IPS-18c (cell line): ENCODE results near the gene P2RX7.

Source experiments
- H3K4me3 ChIP-seq: 2 replicates; pipeline ENCODE4 v1.7.0; 2013; ENCODE audit warnings: low read depth, mild to moderate bottlenecking, low read length, moderate library complexity; ENCODE audit not compliant: insufficient read depth
- H3K9me3 ChIP-seq: one replicate; pipeline ENCODE4 v1.6.1; 2013; ENCODE audit warnings: mild to moderate bottlenecking, low read length, moderate library complexity; ENCODE audit not compliant: control insufficient read depth, insufficient read depth

Gene P2RX7

DNA sequence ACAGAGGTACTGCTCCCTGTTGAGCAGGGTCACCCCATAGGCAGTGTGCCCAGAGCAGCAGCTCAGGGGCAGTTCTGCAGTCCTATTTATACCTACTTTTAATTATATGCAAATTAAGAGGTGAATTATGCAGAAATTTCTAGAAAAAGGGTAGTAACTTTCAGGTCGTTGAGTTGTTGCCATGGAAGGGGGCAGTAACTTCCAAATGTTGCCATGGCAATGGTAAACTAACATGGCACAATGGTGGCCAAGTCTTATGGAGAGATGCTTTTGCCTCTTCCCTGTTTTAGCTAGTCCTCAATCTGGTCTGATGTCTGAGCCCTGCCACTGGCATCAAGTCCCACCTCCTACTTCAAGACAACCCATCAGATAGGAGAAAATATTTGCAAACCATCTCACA lies 30.4 kb upstream of the P2RX7 start:
- no peaks in the 10 kb centered on the region for H3K9me3 ChIP-seq
- H3K4me3 ChIP-seq: no peak overlapping the region

DNA sequence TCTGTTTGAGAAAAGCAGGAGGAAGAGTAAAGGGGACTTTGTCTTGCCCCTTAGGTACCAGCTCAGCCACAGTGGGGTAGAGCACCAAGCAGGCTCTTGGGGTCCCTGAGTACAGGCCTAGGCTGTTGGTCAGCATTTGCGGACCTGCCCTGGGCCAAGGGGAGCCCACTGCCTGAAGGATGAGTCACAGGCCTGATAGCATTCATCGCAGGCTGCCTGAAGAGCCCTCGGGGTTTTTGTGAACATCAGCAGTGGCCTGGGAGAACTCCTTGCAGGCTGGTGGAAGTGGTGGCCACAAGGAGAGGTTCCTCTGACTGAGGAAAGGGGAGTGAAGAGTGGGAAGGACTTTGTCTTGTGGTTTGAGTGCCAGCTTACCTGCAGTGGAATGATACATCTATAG lies 25.0 kb upstream of the P2RX7 start:
- Histone ChIP-seq H3K9me3 (no peaks in the 10 kb centered on the region), H3K4me3 (no peak overlapping the region)

DNA sequence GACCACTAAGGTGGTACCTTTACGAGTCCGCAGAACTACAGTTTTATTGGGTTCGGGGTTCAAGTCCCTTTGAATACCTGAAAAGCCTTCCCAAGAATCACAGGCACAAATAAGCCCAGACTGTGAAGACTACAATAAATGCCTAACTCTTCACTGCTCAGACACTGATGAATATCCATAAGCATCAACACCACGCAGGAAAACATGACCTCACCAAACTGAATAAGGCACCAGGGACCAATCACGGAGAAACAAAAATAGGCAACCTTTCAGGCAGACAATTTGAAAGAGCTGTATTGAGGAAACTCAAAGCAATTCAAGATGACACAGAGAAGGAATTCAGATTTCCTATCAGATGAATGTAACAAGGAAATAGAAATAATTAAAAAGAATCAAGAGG lies 24.2 kb upstream of the P2RX7 start:
- Histone ChIP-seq H3K9me3 (no peaks in the 10 kb centered on the region), H3K4me3 (no peak overlapping the region)

DNA sequence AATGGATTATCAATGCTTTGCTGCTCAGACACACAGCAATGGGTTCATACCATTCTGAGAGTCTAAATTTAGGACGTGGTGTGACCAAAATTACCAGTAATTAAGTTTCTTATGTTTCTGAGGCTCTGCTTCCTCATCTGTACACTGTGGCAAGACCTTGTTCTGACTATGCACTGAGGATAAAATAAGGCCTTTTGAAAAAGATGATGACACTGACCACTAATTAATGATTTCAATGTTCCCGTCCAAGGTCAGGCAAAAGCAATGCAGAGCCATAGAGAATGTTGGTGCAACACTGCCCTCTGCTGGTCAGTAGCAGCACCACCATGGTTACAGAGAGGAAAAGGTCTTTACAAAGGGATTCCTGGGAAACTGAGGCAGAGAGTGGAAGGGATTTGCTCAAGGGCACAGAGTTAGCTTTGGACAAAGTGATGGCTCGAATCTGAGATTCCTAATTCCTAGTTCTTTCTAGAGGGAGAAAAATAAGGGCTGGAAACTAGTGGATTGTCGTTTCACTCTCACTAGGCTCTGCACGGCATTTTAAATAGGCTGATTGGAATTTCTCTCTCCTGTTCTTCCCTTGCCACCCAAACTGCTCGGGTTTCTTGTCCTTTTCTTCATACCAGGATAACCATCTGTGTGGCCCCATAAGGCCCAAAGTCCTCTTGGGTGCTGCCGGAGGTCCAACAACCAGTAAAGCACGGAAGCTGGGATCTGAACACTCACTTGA lies 22.3 kb upstream of the P2RX7 start:
- no peaks in the 10 kb centered on the region for H3K9me3 ChIP-seq
- no peak overlapping the region for H3K4me3 ChIP-seq

GRCh38 chr12:121111684-121112083 lies 21.0 kb upstream of the P2RX7 start:
- no peaks in the 10 kb centered on the region for H3K9me3 ChIP-seq

DNA sequence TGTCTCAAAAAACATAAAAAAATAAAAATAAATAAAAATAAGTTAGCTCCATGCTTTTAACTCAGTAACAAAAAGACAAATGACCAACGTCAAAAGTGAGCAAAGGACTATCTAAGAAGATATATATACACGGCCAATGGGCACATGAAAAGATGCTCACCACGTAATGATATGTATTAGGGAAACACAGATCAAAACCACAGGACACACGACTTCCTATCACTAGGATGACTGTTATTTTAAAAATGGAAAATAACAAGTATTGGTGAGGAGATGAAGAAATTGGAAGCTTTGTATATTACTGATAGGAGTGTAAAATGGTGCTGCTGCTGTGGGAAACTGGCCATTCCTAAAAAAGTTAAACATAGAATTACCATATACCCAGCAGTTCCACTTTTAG lies 20.2 kb upstream of the P2RX7 start:
- H3K4me3 ChIP-seq: no peak overlapping the region
- no peaks in the 10 kb centered on the region for H3K9me3 ChIP-seq

More at GRCh38 chr12:121111684-121112083, 21.0 kb upstream of the P2RX7 start:
- no peak overlapping the region for H3K4me3 ChIP-seq

GRCh38 chr12:121113057-121113456 lies 19.6 kb upstream of the P2RX7 start:
- Histone ChIP-seq H3K4me3 (no peak overlapping the region), H3K9me3 (no peaks in the 10 kb centered on the region)

GRCh38 chr12:121114019-121114639 lies 18.5 kb upstream of the P2RX7 start:
- H3K9me3 ChIP-seq: no peaks in the 10 kb centered on the region
- no peak overlapping the region for H3K4me3 ChIP-seq

GRCh38 chr12:121114806-121115205 lies 17.9 kb upstream of the P2RX7 start:
- H3K9me3 ChIP-seq: no peaks in the 10 kb centered on the region
- H3K4me3 ChIP-seq: no peak overlapping the region

GRCh38 chr12:121115530-121115929 lies 17.1 kb upstream of the P2RX7 start:
- Histone ChIP-seq H3K4me3 (no peak overlapping the region), H3K9me3 (no peaks in the 10 kb centered on the region)

DNA sequence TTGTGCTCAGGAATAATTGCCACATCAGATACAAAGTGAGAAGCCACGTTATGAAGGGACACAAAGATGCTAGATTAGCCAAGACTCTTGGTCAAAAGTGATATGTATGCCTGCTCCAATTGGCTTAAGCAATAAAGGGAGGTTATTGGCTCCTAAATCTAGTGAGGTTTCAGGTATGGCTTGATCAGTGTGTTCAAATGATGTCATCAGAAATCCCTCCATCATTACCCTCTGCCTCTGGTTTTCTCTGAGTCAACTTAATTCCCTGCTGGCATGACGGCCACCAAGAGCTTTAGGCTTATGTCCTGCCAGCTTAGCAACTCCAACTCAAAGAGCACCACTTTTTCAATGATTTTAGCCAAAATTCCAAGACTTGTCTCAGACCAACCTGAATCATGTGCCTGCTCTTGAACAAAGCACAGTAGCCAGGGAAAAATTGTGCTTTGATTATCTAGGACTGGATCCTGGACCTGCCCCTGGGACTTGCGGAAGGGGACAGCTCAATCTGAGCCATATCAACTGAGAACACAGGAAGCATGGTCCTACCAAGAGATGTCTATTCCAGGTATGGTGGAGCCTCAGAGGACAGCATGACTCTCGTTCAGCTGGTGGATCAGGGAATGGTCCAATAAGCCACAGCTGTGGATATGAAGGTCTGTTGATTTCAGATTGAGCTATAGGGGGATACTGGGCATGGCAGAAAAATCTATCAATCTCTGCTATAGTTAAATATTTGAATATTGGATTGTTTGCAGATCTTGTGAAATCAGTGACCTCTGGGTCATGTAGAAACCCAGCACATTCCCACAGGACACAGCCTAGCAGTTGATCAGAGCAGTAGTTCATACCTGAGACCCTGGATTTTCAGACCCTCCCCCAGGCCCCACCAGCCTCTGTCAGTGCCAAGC lies 16.1 kb upstream of the P2RX7 start:
- Histone ChIP-seq H3K9me3 (no peaks in the 10 kb centered on the region), H3K4me3 (no peak overlapping the region)

DNA sequence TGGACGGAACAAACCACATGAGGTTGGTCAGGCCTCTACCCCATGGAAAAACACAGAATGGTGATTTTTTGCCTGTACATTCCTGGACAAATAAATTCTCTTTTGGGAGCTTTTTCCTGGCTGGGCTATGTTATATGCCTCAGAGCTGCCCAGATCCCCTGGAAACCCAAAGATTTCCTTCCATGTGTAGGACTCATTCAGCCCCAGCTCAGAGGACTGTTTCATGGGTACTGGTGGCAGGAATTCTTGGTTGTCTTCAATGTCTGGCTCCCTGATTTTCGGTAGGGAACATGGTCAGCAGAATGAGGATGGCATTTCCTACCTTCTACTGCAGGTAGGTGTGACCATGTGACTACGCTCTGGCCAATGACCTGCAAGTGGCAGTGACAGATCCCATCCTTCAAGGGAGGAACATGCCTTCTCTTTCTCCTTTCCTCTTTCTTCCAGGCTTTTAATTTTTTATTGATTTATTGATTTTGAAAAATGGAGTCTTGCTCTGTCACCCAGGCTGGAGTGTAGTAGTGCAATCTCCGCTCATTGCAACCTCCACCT lies 15.4 kb upstream of the P2RX7 start:
- peaks cover under 1% of the 10 kb centered on the region for H3K9me3 ChIP-seq
- H3K4me3 ChIP-seq: no peak overlapping the region

DNA sequence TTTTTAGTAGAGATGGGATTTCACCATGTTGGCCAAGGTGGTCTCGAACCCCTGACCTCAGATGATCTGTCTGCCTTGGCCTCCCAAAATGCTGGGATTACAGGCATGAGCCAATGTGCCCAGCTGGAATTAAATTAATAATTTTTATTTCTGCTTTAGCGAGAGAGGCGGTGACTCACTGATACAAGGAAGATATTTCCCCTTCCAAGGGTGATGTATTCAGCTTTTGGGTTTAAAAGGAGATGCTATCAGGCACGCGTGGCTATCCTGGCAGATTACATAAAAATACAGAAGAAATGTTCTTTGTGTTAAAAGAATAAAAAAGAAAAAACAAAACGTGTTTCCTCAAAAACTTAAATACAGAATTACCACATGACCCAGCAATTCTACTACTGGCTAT lies 12.4 kb upstream of the P2RX7 start:
- no peak overlapping the region for H3K4me3 ChIP-seq

GRCh38 chr12:121120989-121121755 lies 11.5 kb upstream of the P2RX7 start:
- peaks cover 4% of the 10 kb centered on the region for H3K9me3 ChIP-seq
- no peak overlapping the region for H3K4me3 ChIP-seq

More for the DNA sequence above, 12.4 kb upstream of the P2RX7 start:
- H3K9me3 ChIP-seq: peaks cover 2% of the 10 kb centered on the region

GRCh38 chr12:121121805-121122204 lies 10.9 kb upstream of the P2RX7 start:
- H3K4me3 ChIP-seq: no peak overlapping the region
- peaks cover 4% of the 10 kb centered on the region for H3K9me3 ChIP-seq

- Histone ChIP-seq H3K9me3 (peaks cover 4% of the 10 kb centered on the region), H3K4me3 (no peak overlapping the region)
These were observed 9.2 kb upstream of the P2RX7 start for GRCh38 chr12:121123488-121123887.
